IPS DF 6.9 (cell line): ENCODE results near the gene MYL12B.

ENCODE experiments used
- DNase-seq: peaks from one replicate; pipeline ENCODE4 v3.0.0-alpha.2; 2013; ENCODE audit warnings: low read depth, low spot score
- H3K27ac ChIP-seq: one replicate; pipeline ENCODE4 v1.5.1; 2013; ENCODE audit warnings: low read length, control low read depth
- H3K27me3 ChIP-seq: 2 replicates; pipeline ENCODE4 v1.6.1; 2013; ENCODE audit warnings: mild to moderate bottlenecking, low read length; ENCODE audit not compliant: control insufficient read depth, insufficient read depth
- H3K36me3 ChIP-seq: 2 replicates; pipeline ENCODE4 v1.6.1; 2013; ENCODE audit warnings: low read length; ENCODE audit not compliant: control insufficient read depth, insufficient read depth
- H3K4me1 ChIP-seq: 2 replicates; pipeline ENCODE4 v1.6.1; 2013; ENCODE audit warnings: low read length; ENCODE audit not compliant: control insufficient read depth, insufficient read depth
- H3K4me3 ChIP-seq: 2 replicates; pipeline ENCODE4 v1.5.1; 2013; ENCODE audit warnings: mild to moderate bottlenecking, low read length
- H3K9me3 ChIP-seq: 2 replicates; pipeline ENCODE4 v1.6.1; 2013; ENCODE audit warnings: low read length, inconsistent platforms; ENCODE audit not compliant: control insufficient read depth, insufficient read depth
- WGBS: extraction: QIAGEN DNeasy Blood & Tissue Kit; methylation state at CpG from one replicate; pipeline ENCODE4 v1.1.7; 2013; ENCODE audit warnings: mixed read lengths, missing lambda C conversion rate; ENCODE audit not compliant: insufficient read length, insufficient coverage; 5-methylcytosine and 5-hydroxymethylcytosine counted together

The MYL12B gene

DNA sequence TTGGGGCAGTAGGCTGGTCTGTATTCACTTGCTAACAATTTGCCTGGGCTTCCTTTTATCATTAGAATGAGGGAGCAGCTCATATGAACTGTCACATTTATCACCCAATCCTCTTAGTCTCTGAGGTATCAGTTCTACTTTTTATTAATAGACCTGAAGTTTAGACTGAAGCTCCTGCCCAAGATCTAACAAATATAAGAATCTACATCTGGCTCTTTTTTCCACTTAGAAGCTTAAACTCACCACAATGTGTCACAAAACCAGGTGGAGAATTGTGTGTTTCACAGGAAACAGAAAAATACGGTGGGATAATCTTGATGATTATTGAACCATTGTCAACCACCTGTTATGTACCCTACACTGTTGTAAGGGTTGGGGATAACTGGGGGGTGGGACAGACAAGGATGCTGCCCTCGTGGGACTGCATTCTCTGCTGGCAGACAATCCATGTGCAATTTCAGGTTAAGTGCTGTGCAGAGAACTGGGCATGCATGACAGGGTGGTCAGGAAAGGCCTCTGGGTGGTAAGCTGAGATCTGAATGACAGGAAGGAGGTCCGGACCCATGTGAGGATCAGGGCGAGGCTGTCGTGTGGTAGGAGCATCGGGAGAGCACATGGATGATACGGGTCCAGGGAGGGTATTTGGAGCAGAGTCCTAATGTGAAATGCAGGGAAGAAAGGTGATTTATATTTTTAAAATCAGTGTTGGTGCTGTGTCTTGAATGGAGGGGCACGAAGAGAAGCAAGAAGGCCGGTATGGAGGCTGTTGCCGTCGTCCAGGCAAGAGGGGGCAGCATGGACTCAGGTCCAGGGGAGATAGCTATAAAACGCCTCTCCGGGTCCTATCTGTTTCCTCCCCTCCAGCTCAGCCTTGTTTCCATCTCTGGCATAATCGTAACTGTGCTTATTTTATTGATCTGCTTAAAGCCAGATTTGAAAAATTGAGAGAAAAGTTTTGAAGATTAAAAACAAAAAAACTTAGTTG lies 17.6 kb downstream of the MYL12B start:
- Histone ChIP-seq H3K4me1 (no peaks in the 10 kb centered on the region), H3K9me3 (no peaks in the 10 kb centered on the region), H3K4me3 (no peak overlapping the region), H3K36me3 (peaks cover 3% of the 10 kb centered on the region; the same call in 1 of the 2 replicates), H3K27ac (no peak overlapping the region), H3K27me3 (no peaks in the 10 kb centered on the region)
- DNase-seq, result no peak
- WGBS, result no CpG with 5 or more reads among the region's 14 CpGs

DNA sequence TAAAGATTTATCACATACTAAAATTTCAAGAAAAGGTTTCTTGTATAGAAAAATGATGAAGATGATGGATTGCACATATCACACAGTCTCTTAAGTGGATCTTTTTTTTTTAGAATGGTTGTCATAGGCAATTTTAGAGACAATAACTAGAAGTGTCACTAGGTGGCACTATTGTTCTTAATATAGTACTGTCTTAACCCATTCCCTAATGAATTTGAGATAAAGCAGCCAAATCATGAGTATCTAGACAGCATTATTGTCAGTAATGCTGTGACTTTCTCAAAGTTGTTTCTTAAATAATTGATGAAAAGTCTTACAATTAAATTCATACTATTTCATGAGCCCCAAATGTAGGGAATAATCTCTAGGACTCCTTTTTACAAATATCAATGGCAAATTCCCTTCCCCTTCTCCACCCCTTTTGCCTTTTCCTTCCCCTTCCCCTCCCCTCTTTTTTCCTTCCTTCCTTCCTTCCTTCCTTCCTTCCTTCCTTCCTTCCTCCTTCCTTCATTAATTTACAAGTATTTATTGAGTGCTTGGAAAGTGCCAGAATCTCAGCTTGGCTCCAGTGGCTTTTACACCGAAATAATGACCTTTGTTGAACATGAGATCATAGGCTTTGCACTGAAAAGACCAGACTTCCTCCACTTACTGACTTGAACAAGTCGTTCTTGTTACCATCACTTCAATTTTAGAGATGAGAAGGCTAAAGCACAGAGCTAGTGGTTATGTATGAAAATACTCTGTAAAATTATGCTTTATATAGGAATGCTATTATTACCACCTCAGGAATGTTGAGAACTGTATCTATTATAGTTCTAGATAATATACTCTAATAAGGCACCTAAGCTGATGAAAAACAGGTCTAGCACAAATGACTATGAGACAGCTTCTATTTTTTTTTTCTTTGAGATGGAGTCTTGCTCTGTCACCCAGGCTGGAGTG lies 19.8 kb downstream of the MYL12B start:
- Histone ChIP-seq H3K9me3 (no peaks in the 10 kb centered on the region), H3K4me1 (no peaks in the 10 kb centered on the region), H3K36me3 (no peaks in the 10 kb centered on the region), H3K4me3 (no peak overlapping the region), H3K27me3 (no peaks in the 10 kb centered on the region), H3K27ac (no peak overlapping the region)
- DNase-seq, result no peak
- no CpG with 5 or more reads among the region's 2 CpGs for WGBS

DNA sequence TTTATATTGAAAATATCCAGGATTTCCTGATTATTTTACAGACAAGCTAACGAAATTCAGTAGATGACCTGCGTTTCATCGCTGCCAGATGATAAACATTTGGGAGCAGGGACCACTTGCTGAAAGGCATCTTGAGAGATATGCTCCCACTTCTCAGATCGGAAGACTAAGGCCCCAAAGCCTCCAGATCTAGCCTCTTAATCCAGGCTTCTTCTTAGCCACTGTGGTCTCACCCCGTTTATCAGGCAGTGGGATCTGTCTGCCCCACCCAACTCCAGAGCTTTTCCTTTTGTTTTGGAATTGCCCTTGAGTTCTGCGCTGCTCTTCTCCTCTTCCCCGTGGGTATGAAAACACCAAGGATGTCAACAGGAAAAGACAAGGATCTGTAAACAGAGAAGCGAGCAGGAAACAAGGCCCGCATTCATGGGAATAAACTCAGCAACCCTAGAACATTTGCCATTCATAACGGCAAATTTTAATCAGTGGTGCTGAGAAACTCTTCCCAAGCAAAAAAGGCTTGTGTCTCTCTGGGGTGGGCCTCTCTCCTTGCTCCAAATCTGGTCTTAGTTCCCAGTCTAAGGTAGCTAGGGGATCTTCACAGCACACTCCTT lies 21.4 kb downstream of the MYL12B start:
- Histone ChIP-seq H3K36me3 (no peaks in the 10 kb centered on the region), H3K4me1 (no peaks in the 10 kb centered on the region), H3K27me3 (no peaks in the 10 kb centered on the region), H3K4me3 (no peak overlapping the region), H3K9me3 (no peaks in the 10 kb centered on the region), H3K27ac (no peak overlapping the region)
- DNase-seq, result no peak
- no CpG with 5 or more reads among the region's 10 CpGs for WGBS

DNA sequence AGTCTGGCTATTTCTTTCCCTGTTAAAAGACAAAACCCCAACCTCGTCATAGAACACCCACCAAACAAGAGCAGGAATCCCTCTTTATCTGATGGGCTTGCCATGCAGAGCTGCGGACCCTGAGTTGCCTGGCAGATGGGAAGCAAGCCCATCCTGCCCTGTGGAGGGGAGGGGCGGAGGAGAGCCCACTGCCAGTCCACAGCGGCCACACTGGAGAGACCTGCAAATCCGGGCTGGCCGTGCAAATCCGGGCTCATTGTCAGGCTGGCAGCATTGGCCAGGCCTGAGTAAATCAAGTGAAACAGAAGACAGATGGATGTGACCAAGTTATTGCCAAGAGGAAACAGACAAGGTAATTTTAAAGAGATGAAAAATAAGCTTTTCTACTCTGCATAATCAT lies 22.0 kb downstream of the MYL12B start:
- Histone ChIP-seq H3K9me3 (no peaks in the 10 kb centered on the region), H3K27ac (no peak overlapping the region), H3K27me3 (no peaks in the 10 kb centered on the region), H3K36me3 (no peaks in the 10 kb centered on the region), H3K4me3 (no peak overlapping the region), H3K4me1 (no peaks in the 10 kb centered on the region)
- WGBS, result no CpG with 5 or more reads among the region's 7 CpGs
- no peak for DNase-seq

DNA sequence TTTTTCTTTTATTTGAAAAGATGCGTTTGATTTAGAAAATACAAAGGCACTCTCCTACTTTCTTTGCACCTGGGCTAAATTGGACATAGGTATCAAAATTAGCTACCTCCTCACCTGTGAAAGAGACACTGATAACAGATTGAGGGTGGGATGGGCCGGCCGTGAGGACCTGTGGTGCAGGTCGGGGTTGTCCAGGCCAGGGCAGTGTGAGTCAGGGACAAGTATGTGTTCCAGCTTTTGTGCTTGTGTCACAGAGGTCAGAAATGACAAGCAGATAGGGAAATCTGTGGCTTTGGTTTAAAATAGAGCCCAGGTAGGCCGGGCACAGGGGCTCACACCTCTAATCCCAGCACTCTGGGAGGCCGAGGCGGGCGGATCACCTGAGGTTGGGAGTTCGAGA lies 22.6 kb downstream of the MYL12B start:
- no CpG with 5 or more reads among the region's 9 CpGs for WGBS
- no peak overlapping the region for H3K27ac ChIP-seq

DNA sequence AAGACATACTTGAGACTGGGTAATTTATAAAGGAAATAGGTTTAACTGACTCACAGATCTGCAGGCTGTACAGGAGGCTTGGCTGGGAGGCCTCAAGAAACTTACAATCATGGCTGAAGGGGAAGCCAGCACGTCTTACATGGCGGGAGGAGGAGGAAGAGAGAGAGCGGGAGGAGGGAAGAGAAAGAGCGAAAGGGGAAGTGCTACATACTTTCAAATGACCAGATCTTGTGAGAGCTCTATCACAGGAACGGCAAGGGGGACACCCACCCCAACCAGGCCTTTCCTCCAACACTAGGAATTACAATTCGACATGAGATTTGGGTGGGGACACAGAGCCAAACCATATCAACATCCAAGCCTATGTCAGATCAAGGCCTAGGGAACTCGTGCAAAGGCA lies 24.2 kb downstream of the MYL12B start:
- WGBS, result no CpG with 5 or more reads among the region's 7 CpGs
- no peaks in the 10 kb centered on the region for H3K36me3 ChIP-seq
- no peaks in the 10 kb centered on the region for H3K9me3 ChIP-seq
- no peaks in the 10 kb centered on the region for H3K4me1 ChIP-seq
- no peak overlapping the region for H3K27ac ChIP-seq
- H3K4me3 ChIP-seq, result no peak overlapping the region
- H3K27me3 ChIP-seq, result no peaks in the 10 kb centered on the region
- DNase-seq, result no peak

More for the DNA sequence above, 22.6 kb downstream of the MYL12B start:
- Histone ChIP-seq H3K4me1 (no peaks in the 10 kb centered on the region), H3K36me3 (no peaks in the 10 kb centered on the region), H3K9me3 (no peaks in the 10 kb centered on the region), H3K27me3 (no peaks in the 10 kb centered on the region), H3K4me3 (no peak overlapping the region)
- DNase-seq, result no peak

DNA sequence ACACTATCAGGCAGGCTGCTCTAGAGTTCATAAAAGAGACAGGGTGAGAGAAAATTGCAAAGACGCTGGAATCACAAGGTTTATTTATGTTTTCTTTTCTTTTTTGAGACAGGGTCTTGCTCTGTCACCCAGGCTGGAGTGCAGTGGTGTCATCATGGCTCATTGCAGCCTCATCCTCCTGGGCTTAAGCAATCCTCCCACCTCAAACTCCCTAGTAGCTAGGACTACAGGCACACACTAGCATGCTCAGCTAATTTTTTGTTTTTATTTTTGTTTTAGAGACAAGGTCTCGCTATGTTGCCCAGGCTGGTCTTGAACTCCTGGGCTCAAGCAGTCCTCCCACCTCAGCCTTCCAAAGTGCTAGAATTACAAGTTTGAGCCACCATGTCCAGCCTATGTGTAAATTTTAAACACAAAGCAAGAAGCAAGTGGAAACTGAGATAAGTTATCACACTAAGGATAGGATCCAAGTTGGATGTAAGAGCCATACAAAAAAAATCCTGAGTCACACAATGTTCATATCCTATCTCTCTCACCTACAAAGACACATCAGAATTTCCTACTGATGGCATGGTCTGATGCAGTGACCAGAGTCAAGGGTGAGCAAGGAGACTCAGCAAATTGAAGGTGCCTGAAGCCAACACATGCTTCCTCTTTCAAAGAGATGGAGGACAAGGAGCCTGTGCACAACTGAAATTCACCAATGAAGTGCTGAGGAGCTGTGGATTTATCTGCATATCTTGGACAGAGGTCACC lies 31.4 kb downstream of the MYL12B start:
- no peaks in the 10 kb centered on the region for H3K36me3 ChIP-seq
- H3K4me1 ChIP-seq, result 0 out of 2 replicates have a peak, but pooled peaks cover 3% of the 10 kb centered on the region
- no peak for DNase-seq
- no peaks in the 10 kb centered on the region for H3K9me3 ChIP-seq
- WGBS, result no CpG with 5 or more reads among the region's 2 CpGs
- H3K27me3 ChIP-seq, result no peaks in the 10 kb centered on the region
- no peak overlapping the region for H3K4me3 ChIP-seq
- no peak overlapping the region for H3K27ac ChIP-seq

DNA sequence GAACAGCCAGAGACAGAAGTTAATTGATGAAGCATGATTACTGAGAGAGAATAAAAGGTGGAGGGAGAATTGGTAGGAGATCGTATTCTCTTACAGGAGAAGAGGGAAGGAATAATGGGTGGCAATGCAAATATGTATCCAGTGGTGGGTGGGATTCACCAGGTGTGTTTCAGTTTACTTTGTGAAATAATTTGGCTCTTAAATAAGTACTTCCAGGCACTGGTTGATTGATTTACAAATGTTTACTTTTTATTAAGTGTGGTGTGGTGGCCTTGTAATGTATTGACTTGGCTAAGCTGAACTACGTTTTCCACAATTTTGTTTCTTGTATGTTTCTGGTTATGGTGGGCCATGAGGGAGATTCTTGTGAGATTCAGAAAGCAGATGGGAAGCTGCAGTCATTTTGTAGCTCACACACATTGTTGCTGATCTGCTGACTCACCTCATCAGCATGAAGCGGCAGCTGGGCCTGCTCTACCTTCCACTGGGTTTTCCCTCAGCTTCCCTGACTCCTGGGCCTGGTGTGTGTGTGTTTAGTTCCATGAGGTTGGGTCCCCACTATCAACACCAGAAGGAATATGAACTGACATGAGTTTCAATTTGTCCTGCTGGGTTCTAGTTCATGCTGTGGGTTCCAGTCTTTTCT lies 32.6 kb downstream of the MYL12B start:
- Histone ChIP-seq H3K27ac (no peak overlapping the region), H3K27me3 (no peaks in the 10 kb centered on the region), H3K9me3 (no peaks in the 10 kb centered on the region), H3K4me1 (0 out of 2 replicates have a peak, but pooled peaks cover 3% of the 10 kb centered on the region), H3K36me3 (no peaks in the 10 kb centered on the region), H3K4me3 (no peak overlapping the region)
- DNase-seq, result no peak
- WGBS, result 100% methylated on average over 1 of the region's 3 CpGs
